Parathyroid adenoma (tissue), 2 donors: Measurements from ENCODE around the gene KCNJ1.

ENCODE experiments used
- H2AFZ ChIP-seq: fragments of 300-600 bp; sonication (generic); one replicate; pipeline ENCODE4 v1.7.0; 2017; ENCODE audit warnings: antibody characterized with exemption, mild to moderate bottlenecking
- H3K27ac ChIP-seq: fragments of 300-600 bp; sonication (generic); one replicate; pipeline ENCODE4 v1.7.0; 2017
- H3K27me3 ChIP-seq: fragments of 300-600 bp; sonication (generic); one replicate; pipeline ENCODE4 v1.7.0; 2017; ENCODE audit warnings: low read length; ENCODE audit not compliant: control insufficient read depth, insufficient read depth
- H3K36me3 ChIP-seq: fragments of 300-600 bp; sonication (generic); one replicate; pipeline ENCODE4 v1.7.0; 2017; ENCODE audit warnings: low read length; ENCODE audit not compliant: control insufficient read depth, insufficient read depth
- H3K4me1 ChIP-seq: fragments of 300-600 bp; sonication (generic); one replicate; pipeline ENCODE4 v1.7.0; 2017; ENCODE audit warnings: control low read depth
- H3K4me2 ChIP-seq: fragments of 300-600 bp; sonication (generic); one replicate; pipeline ENCODE4 v1.7.0; 2017; ENCODE audit warnings: low read length
- H3K4me3 ChIP-seq: fragments of 300-600 bp; sonication (generic); one replicate; pipeline ENCODE4 v1.7.0; 2017; ENCODE audit warnings: low read depth, low read length
- H3K79me2 ChIP-seq: fragments of 300-600 bp; sonication (generic); one replicate; pipeline ENCODE4 v1.7.0; 2017; ENCODE audit warnings: control low read depth
- H3K9ac ChIP-seq: fragments of 300-600 bp; sonication (generic); one replicate; pipeline ENCODE4 v1.7.0; 2017; ENCODE audit warnings: mild to moderate bottlenecking
- H3K9me3 ChIP-seq: fragments of 300-600 bp; sonication (generic); one replicate; pipeline ENCODE4 v1.7.0; 2017; ENCODE audit warnings: low read length; ENCODE audit not compliant: control insufficient read depth
- TF ChIP-seq, protein P1 (sequence below): fragments of 300-600 bp; sonication (generic); IDR thresholded peaks from one replicate; pipeline ENCODE4 v1.7.0; 2017; ENCODE audit warnings: antibody characterized with exemption, mild to moderate bottlenecking
- donor health status: primary hyperparathyroidism.

KCNJ1 gene

DNA sequence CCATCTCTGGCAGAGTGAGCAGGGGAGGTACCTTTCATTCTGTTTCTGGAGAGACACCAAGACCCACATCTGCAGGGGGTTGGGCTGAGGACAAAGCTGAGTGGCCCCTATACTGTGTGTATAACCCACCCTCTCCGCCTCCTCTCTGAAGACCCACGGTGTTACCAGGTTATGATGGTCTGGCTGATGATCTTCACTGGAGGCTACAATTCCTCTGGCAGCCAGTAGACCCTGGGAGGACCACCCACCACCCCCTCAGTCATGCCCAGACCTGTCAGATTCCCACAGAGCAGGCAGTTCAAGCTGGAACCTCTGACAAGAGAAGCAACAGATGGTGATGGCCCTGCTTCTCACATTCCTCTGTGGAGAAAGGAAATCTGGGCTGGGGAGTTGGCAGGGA is 11.4 kb upstream of the KCNJ1 start:
- Histone ChIP-seq H3K79me2 (no peaks in the 10 kb centered on the region), H3K9me3 (no peaks in the 10 kb centered on the region), H3K9ac (no peak overlapping the region), H3K4me1 (no peaks in the 10 kb centered on the region), H3K27ac (no peak overlapping the region), H2AFZ (no peak overlapping the region), H3K27me3 (no peaks in the 10 kb centered on the region), H3K4me3 (no peak overlapping the region), H3K36me3 (no peaks in the 10 kb centered on the region), H3K4me2 (no peak overlapping the region)
- TF ChIP-seq, protein P1, sequence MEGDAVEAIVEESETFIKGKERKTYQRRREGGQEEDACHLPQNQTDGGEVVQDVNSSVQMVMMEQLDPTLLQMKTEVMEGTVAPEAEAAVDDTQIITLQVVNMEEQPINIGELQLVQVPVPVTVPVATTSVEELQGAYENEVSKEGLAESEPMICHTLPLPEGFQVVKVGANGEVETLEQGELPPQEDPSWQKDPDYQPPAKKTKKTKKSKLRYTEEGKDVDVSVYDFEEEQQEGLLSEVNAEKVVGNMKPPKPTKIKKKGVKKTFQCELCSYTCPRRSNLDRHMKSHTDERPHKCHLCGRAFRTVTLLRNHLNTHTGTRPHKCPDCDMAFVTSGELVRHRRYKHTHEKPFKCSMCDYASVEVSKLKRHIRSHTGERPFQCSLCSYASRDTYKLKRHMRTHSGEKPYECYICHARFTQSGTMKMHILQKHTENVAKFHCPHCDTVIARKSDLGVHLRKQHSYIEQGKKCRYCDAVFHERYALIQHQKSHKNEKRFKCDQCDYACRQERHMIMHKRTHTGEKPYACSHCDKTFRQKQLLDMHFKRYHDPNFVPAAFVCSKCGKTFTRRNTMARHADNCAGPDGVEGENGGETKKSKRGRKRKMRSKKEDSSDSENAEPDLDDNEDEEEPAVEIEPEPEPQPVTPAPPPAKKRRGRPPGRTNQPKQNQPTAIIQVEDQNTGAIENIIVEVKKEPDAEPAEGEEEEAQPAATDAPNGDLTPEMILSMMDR, result no peak

DNA sequence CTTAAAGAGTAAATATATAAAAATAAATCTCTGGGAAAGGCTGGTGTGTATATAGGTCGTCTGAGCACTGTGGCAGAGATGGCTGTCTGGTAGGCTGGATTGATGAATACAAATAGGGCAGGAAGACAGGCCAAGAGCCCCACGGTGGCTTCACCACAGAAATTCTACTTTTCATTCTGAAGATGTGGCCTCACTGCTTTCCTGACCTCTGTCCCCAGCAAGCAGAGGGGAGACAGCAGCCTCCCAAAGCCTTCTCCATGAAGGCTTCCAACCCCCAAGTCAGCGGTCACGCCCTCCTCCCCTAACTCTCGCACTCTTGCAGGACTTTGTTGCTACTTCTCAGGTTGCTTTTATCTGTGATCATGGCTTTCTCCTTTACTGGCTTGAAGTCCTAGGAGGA is 10.6 kb upstream of the KCNJ1 start:
- H3K79me2 ChIP-seq, result no peaks in the 10 kb centered on the region
- H2AFZ ChIP-seq, result no peak overlapping the region
- H3K4me1 ChIP-seq, result no peaks in the 10 kb centered on the region
- H3K4me2 ChIP-seq, result no peak overlapping the region
- no peaks in the 10 kb centered on the region for H3K36me3 ChIP-seq
- no peaks in the 10 kb centered on the region for H3K9me3 ChIP-seq
- no peak overlapping the region for H3K4me3 ChIP-seq
- H3K9ac ChIP-seq, result no peak overlapping the region
- no peak overlapping the region for H3K27ac ChIP-seq
- H3K27me3 ChIP-seq, result no peaks in the 10 kb centered on the region
- TF ChIP-seq, protein P1, result no peak

DNA sequence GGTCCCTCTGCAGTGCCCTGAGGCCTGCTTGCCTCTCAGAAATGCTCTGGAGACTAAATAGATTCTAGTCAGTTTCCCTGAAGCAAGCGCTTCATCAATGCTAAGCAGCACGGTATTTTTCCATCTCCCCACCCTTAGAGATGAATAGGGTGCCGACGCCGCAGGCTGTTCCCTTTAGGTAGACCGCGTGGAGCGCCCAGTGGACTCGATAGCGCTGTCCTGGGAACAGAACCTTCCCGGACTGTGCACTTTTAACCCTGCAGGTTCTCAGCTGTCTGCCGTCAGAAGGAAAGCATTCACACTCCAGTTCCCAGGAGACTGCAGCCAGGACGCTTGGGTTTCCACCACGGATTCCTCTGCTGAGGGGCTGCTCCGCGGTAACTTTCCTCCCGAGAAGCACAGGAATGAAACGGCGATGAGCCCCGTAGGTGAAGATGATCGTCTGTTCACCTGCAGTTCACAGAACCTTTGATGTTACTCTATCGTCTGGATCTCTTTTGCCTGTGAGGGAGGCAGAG is 9.1 kb upstream of the KCNJ1 start:
- TF ChIP-seq, protein P1, result no peak
- H3K9ac ChIP-seq, result no peak overlapping the region

DNA sequence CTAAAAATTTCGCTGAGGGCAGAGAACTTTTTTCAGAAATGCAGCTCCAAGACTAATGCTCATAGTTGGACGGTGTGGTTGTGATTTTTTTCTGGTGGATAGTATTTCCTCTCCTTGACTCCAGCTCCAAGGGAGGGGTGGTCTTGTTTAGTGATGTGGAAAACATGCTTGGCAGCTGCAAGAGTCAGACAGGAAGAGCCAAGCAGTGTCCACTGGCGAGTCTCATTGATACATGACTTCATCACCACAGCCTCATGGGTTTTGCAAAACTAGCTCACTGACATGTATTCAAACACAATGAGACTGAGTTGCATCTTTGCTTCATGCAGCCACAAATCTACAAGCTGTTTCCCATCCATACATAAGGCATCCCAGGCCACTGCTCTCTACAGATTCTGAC is 7.3 kb upstream of the KCNJ1 start:
- Histone ChIP-seq H3K9me3 (no peaks in the 10 kb centered on the region), H3K9ac (no peak overlapping the region), H3K4me2 (no peak overlapping the region), H3K4me3 (no peak overlapping the region), H3K27me3 (no peaks in the 10 kb centered on the region), H3K4me1 (no peaks in the 10 kb centered on the region), H2AFZ (no peak overlapping the region), H3K27ac (no peak overlapping the region), H3K79me2 (no peaks in the 10 kb centered on the region), H3K36me3 (no peaks in the 10 kb centered on the region)
- TF ChIP-seq, protein P1, result no peak

More for the DNA sequence above, 9.1 kb upstream of the KCNJ1 start:
- Histone ChIP-seq H3K4me1 (no peaks in the 10 kb centered on the region), H3K4me3 (no peak overlapping the region), H3K79me2 (no peaks in the 10 kb centered on the region), H3K27ac (no peak overlapping the region), H3K27me3 (no peaks in the 10 kb centered on the region), H3K9me3 (no peaks in the 10 kb centered on the region), H2AFZ (no peak overlapping the region), H3K36me3 (no peaks in the 10 kb centered on the region), H3K4me2 (no peak overlapping the region)

DNA sequence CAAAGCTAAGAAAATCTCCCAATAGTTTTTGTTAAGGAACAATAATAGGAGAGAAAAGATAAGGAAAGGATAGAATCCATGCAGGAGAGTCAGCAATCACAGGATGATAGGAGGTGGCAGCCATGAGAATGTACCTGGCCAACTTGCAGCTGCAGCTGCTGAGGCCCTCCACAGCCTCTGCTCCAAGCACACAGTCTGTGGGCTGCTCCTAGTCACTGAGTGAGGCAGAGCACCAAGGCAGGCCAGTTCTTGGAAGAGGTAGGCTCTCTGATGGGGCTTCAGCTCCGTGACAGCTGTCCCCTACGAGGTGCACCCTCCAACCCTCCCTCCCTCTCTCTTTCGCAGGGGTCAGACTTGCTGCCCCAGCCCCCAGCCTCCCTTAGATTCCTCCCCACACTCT is 5.5 kb upstream of the KCNJ1 start:
- Histone ChIP-seq H3K27ac (no peak overlapping the region), H3K9me3 (no peaks in the 10 kb centered on the region), H3K27me3 (no peaks in the 10 kb centered on the region), H2AFZ (no peak overlapping the region), H3K36me3 (no peaks in the 10 kb centered on the region), H3K4me1 (no peaks in the 10 kb centered on the region), H3K4me2 (no peak overlapping the region), H3K4me3 (no peak overlapping the region), H3K79me2 (no peaks in the 10 kb centered on the region), H3K9ac (no peak overlapping the region)
- TF ChIP-seq, protein P1, result no peak
